COLO668 (cell line): ENCODE data around the gene KCTD15.

ENCODE experiments used
- DNase-seq: peaks from one replicate; lab custom pipeline; 2025; ENCODE audit not compliant: unreplicated experiment; lab: John Stamatoyannopoulos, UW

The KCTD15 gene

GRCh38 chr19:33795370-33796163 lies 1.1 kb upstream of the KCTD15 start:
- DNase-seq: peak; percentile 36

GRCh38 chr19:33797802-33798671 lies 1.4 kb downstream of the KCTD15 start:
- no peak for DNase-seq

GRCh38 chr19:33798681-33799111 lies 2.0 kb downstream of the KCTD15 start:
- DNase-seq: no peak

GRCh38 chr19:33799476-33799875 lies 2.8 kb downstream of the KCTD15 start:
- no peak for DNase-seq

- DNase-seq: no peak
These were observed 3.5 kb downstream of the KCTD15 start for GRCh38 chr19:33800012-33800680.

- no peak for DNase-seq
These were observed 4.7 kb downstream of the KCTD15 start for GRCh38 chr19:33801411-33801810.

GRCh38 chr19:33802001-33802400 lies 5.3 kb downstream of the KCTD15 start:
- DNase-seq: no peak

GRCh38 chr19:33802801-33803200 lies 6.1 kb downstream of the KCTD15 start:
- DNase-seq: no peak

- DNase-seq: no peak
These were observed 6.7 kb downstream of the KCTD15 start for GRCh38 chr19:33803383-33803782.

- DNase-seq: no peak
These were observed 7.5 kb downstream of the KCTD15 start for GRCh38 chr19:33804021-33804799.

- DNase-seq: no peak
These were observed 8.6 kb downstream of the KCTD15 start for GRCh38 chr19:33805313-33805712.

GRCh38 chr19:33805840-33806433 lies 9.3 kb downstream of the KCTD15 start:
- DNase-seq: no peak

- DNase-seq: no peak
These were observed 9.8 kb downstream of the KCTD15 start for GRCh38 chr19:33806434-33806881.

- DNase-seq: no peak
These were observed 11.7 kb downstream of the KCTD15 start for GRCh38 chr19:33808399-33808798.

GRCh38 chr19:33809960-33810359 lies 13.3 kb downstream of the KCTD15 start:
- DNase-seq: no peak

- no peak for DNase-seq
These were observed 14.2 kb downstream of the KCTD15 start for GRCh38 chr19:33810821-33811220.

- DNase-seq: no peak
These were observed 14.6 kb downstream of the KCTD15 start for GRCh38 chr19:33811246-33811645.

GRCh38 chr19:33811736-33812387 lies 15.2 kb downstream of the KCTD15 start:
- DNase-seq: no peak

- no peak for DNase-seq
These were observed 16.0 kb downstream of the KCTD15 start for GRCh38 chr19:33812388-33813330.
